HUDEP-2 (cell line): ENCODE data around the gene UBD.
A peak's percentile ranks its signal among the peaks of the same experiment; 100 is the strongest.

ENCODE experiments used
- DNase-seq, 76 experiments: peaks; one replicate each; lab custom pipeline; 2025; ENCODE audit not compliant: unreplicated experiment in 76 of 76; lab: John Stamatoyannopoulos, UW

UBD gene

GRCh38 chr6:29524444-29525310, 34.9 kb downstream of the UBD start:
- DNase-seq, result peak in 6 of 76 experiments; percentile 20 to 64 (median 26)

- no peak for DNase-seq
Measured at GRCh38 chr6:29524044-29524443, 35.5 kb downstream of the UBD start.

DNA sequence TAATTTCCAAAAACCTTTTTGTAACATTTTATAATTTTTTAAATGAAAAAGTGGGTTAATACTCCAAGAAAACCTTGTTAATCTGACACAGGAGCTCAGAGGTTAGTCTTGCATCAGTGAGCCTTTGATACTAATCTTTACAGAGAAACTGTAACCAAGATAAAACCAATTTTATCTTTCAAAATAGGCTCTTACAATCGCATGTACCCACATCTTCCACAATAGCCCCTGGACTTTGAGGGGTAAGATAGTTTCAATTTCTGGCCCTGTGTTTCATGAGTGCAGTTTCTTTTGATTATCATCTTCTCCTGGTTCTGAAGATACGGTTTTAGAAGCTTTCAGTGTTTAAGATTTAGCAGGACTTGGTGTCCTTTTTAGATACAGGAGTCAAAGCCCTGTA, 37.3 kb downstream of the UBD start:
- peak in 9 of 76 experiments; percentile 6 to 79 (median 32) for DNase-seq

DNA sequence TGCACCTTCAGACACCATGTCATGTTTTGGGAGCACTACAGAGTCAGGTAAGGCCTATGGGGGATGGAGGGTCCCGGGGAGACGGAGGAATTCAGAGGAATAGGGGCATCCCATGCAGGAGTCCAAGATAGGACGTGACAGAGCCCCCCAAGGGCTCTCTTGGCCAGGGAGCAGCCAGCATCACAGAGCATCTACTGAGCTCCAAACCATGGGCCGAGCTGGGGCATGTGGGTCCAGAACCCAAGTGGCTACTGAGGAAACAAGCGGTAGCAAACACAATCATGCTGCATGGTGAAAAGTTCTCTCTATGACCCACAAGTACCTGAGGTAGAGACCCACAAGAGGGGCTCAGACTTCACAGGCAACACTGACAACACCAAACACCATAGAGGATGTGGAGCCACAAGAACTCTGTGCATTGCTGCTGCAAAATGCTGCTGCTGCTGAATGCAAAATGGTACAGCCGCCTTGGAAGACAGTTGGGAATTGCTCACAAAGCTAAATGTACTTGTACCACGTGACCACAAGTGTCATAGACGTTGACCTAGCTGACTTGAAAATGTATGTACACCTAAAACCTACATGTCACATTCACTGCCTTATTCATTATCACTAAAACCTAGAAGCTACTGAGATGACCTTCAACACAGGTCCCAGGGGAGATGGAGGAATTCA, 38.4 kb downstream of the UBD start:
- DNase-seq, result no peak

DNA sequence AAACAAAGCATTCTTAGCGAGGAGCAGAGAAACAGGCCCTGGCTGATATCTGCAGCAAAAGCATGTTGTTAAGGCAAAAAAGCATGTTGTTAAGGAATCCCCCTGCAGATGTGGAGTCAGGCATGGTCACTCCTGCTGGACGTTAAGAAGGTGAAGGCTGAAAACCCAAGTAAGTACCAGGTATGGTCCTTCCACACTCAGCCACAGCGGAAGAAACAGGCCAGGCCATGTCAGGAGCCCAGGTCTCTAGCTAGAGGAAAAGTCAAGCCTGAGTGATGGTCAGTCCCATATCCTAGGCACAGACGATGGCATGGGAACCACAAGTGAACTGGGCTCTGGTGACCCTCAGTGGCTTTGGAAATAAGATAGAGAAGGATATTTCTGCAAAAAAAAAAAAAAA, 39.3 kb downstream of the UBD start:
- no peak for DNase-seq

GRCh38 chr6:29519291-29520010, 40.1 kb downstream of the UBD start:
- no peak for DNase-seq

- DNase-seq, result no peak
Measured at GRCh38 chr6:29517728-29518440, 41.6 kb downstream of the UBD start.

DNA sequence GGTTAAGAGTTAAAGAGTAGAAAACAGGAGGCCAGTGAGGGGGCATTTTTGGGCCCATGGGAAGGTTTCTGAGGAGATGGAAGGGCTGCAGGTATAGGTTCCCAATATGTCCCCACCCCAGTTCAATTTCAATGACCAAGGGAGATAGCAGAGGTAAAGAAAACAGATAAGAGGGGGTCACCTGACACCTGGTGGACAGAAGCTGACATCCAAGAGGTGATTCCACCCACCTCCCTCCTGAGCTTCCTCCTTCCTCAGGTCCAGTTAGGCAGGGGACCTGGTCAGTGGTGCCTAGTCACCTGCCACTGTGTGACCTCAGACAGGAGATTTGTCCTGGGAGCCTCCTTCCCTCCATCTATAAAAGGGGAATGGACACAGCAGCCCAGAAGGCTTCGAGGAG, 42.3 kb downstream of the UBD start:
- no peak for DNase-seq

DNA sequence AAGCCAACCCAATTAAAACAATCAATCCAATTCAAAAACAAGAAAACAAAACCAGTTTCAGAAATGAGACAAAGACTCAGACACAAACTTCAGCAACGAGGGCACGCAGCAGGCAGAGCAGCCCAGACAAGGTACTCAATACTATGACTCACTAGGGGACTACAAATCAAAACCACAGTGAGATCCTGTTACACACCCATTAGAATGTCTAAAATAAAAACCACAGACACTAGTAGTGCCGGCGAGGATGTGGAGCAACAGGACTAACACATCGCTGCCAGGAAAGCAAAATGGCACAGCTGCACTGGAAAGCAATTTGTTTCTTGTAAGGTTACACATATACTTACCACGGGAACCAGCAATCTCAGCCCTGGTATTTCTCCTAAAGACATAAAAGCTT, 43.4 kb downstream of the UBD start:
- peak in 5 of 76 experiments; percentile 14 to 31 (median 20) for DNase-seq

- no peak for DNase-seq
Measured at GRCh38 chr6:29510746-29511300, 48.7 kb downstream of the UBD start.

DNA sequence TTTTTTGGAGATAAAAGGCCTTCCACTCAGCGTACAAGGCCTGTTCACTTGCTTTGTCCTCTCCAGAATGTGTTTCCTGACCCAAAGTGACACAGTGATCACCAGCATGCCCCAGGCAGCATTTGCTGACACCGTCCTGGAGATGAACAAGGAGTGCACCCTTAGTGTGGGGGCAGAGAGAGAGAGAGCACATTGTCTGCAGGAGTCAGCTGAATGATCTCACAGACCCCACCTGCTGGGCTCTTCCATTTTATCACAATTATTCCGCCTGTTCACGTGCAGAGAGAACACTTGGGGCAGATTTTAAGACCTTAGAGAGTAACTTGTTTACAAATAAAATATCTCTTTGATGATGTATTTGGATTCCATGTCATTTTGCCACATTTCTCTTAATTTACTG, 49.3 kb downstream of the UBD start:
- peak in 15 of 76 experiments; percentile 11 to 61 (median 31) for DNase-seq

GRCh38 chr6:29509711-29510110, 49.8 kb downstream of the UBD start:
- no peak for DNase-seq

DNA sequence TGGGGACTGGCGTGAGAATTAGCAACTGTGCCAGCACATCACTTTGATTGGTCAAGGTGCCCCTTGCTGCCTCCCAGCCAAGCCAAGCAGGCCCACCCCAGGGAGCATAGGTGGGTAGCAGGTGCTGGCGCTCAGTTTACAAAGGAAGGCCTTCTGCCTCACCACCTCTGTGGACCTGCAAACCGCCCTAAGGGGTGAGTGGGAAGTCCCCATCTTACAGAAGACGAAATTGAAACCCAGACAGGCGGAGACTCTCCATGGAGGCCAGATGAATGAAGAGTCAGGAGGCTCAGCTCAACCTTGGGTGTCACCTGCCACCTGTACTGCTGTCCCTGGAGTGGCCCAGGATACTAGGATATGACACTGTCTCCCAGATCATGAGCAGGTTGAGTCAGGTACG, 50.3 kb downstream of the UBD start:
- no peak for DNase-seq

GRCh38 chr6:29507319-29507718, 52.2 kb downstream of the UBD start:
- no peak for DNase-seq

GRCh38 chr6:29506446-29507067, 53.0 kb downstream of the UBD start:
- DNase-seq, result no peak

- no peak for DNase-seq
Measured at GRCh38 chr6:29505808-29506207, 53.7 kb downstream of the UBD start.
